ENCODE results near the gene AGPAT2. TPM values are rescaled to one million over a fixed set of nuclear protein-coding genes. Genes with fewer than 3 reads are reported as not detected.

The AGPAT2 gene
- total RNA-seq, 1 donor = 30.0 TPM

DNA sequence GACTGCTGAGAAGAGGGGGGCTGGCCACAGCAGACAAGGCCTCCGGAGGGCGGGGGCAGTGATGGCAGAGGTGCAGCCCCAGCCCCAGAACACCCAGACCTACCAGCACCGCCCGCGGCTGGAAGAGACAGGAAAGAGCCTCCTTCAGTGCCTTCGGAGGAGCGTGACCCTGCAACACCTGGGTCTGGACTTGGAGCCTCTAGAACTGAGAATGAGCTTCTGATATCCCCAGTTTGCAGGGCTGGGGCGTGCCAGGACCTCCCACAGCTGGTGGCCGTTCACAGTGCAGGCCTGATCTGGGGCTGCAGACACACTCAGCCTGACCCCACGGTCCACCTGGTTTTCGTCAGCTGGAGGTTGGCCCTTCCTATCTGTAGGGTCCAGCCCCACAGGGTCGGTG is 46.4 kb upstream of the AGPAT2 start:
- Histone ChIP-seq H4K20me1 (ENCODE audit: insufficient read depth, low read length) (peaks cover 11% of the 10 kb centered on the region), H3K9me3 (ENCODE audit: low read depth, low read length) (no peaks in the 10 kb centered on the region), H3K36me3 (ENCODE audit: insufficient read depth, low read length) (no peaks in the 10 kb centered on the region), H3K4me3 (ENCODE audit: insufficient read depth, low read length) (no peak overlapping the region), H3K79me2 (ENCODE audit: insufficient read depth, low read length) (peaks cover 25% of the 10 kb centered on the region), H3K4me1 (ENCODE audit: insufficient read depth, low read length) (peaks cover 6% of the 10 kb centered on the region), H3K27me3 (ENCODE audit: insufficient read depth, low read length) (peaks cover 1% of the 10 kb centered on the region), H2AFZ (ENCODE audit: low read length) (no peak overlapping the region), H3K4me2 (ENCODE audit: insufficient read depth, low read length) (no peak overlapping the region), H3K27ac (ENCODE audit: low read depth, low read length) (no peak overlapping the region)
- TF ChIP-seq CTCF (IDR thresholded peaks at IDR 0.05; ENCODE audit: extremely low read depth, low read depth, low read length) = no peak
- no peak for DNase-seq (ENCODE audit: insufficient read length, low spot score, missing footprints)

DNA sequence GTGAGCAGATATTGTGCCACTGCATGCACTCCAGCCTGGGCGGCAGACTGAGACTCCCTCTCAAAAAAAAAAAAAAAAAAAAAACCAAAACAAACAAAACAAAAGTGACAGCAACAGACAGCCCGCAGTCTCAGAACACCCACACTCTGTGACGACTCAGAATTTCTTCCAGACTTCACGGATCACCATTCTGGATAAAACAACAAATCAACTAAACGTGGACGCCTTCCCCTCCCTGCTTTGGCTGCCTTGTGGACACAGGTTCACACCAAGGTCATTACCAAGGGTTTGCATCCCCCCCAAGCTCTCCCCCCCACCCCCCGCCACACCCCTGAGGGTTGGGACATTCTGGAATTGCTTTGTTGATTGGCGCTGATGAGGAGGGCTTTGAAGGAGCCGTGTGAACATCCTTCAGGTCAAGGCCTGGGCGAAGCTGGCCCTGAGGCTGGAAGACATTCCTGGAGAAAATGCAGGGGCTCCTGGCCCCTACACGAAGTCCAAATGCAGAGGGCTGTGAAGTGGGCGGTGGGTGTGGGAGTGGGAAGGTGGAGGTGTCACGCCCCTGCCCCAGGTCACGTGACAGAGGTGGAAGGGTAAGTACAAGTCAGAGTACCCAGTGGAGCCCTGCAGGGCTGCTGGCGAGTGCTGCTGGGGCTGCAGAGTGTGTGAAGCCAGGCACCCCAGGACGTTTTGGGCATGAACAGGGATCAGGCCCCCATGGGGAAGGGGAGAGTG is 45.4 kb upstream of the AGPAT2 start:
- no peaks in the 10 kb centered on the region for H3K27me3 ChIP-seq (ENCODE audit: insufficient read depth, low read length)
- no peak overlapping the region for H3K27ac ChIP-seq (ENCODE audit: low read depth, low read length)
- no peak for TF ChIP-seq CTCF (IDR thresholded peaks at IDR 0.05; ENCODE audit: extremely low read depth, low read depth, low read length)
- no peak for DNase-seq (ENCODE audit: insufficient read length, low spot score, missing footprints)
- peaks cover 6% of the 10 kb centered on the region for H3K4me1 ChIP-seq (ENCODE audit: insufficient read depth, low read length)
- peaks cover 34% of the 10 kb centered on the region for H3K79me2 ChIP-seq (ENCODE audit: insufficient read depth, low read length)
- no peak overlapping the region for H2AFZ ChIP-seq (ENCODE audit: low read length)
- H3K9me3 ChIP-seq (ENCODE audit: low read depth, low read length) = no peaks in the 10 kb centered on the region
- H3K4me2 ChIP-seq (ENCODE audit: insufficient read depth, low read length) = no peak overlapping the region
- peaks cover 14% of the 10 kb centered on the region for H4K20me1 ChIP-seq (ENCODE audit: insufficient read depth, low read length)
- H3K4me3 ChIP-seq (ENCODE audit: insufficient read depth, low read length) = no peak overlapping the region
- no peaks in the 10 kb centered on the region for H3K36me3 ChIP-seq (ENCODE audit: insufficient read depth, low read length)

- TF ChIP-seq CTCF (IDR thresholded peaks at IDR 0.05; ENCODE audit: extremely low read depth, low read depth, low read length) = no peak
- H3K4me3 ChIP-seq (ENCODE audit: insufficient read depth, low read length) = no peak overlapping the region
- H3K27ac ChIP-seq (ENCODE audit: low read depth, low read length) = no peak overlapping the region
- H2AFZ ChIP-seq (ENCODE audit: low read length) = no peak overlapping the region
- H3K9me3 ChIP-seq (ENCODE audit: low read depth, low read length) = no peaks in the 10 kb centered on the region
- DNase-seq (ENCODE audit: insufficient read length, low spot score, missing footprints) = no peak
- H3K4me1 ChIP-seq (ENCODE audit: insufficient read depth, low read length) = peaks cover 24% of the 10 kb centered on the region
- peaks cover 19% of the 10 kb centered on the region for H3K36me3 ChIP-seq (ENCODE audit: insufficient read depth, low read length)
- H3K79me2 ChIP-seq (ENCODE audit: insufficient read depth, low read length) = peaks cover 58% of the 10 kb centered on the region
- H3K27me3 ChIP-seq (ENCODE audit: insufficient read depth, low read length) = no peaks in the 10 kb centered on the region
- H3K4me2 ChIP-seq (ENCODE audit: insufficient read depth, low read length) = no peak overlapping the region
- peaks cover 38% of the 10 kb centered on the region for H4K20me1 ChIP-seq (ENCODE audit: insufficient read depth, low read length)
Measured at GRCh38 chr9:136729926-136730325, 42.7 kb upstream of the AGPAT2 start.

DNA sequence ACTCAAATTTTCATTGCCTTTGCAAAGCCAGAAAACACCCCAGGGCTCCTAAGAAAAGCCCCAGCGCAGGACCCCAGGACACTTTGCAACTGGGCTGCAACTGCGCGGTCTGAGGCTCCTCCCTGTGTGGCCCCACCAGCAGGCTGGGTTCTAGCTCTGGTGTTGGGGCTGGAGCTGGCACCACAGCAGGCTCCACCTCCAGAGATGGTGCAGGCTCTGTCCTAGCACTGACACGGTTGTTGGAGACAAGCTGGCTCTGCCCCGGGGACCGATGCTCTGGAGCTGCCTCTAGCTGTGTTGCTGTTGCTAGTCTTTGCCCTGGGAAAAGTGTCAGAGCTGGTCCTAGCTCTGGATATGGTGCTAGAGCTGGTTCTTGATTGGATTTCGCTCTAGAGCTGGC is 41.9 kb upstream of the AGPAT2 start:
- Histone ChIP-seq H3K36me3 (ENCODE audit: insufficient read depth, low read length) (peaks cover 27% of the 10 kb centered on the region), H2AFZ (ENCODE audit: low read length) (peak overlapping the region; percentile 78), H3K4me1 (ENCODE audit: insufficient read depth, low read length) (peaks cover 24% of the 10 kb centered on the region), H3K4me3 (ENCODE audit: insufficient read depth, low read length) (peak overlapping the region; percentile 99), H4K20me1 (ENCODE audit: insufficient read depth, low read length) (peaks cover 44% of the 10 kb centered on the region), H3K4me2 (ENCODE audit: insufficient read depth, low read length) (peak overlapping the region; percentile 100), H3K27ac (ENCODE audit: low read depth, low read length) (no peak overlapping the region), H3K79me2 (ENCODE audit: insufficient read depth, low read length) (peaks cover 61% of the 10 kb centered on the region), H3K9me3 (ENCODE audit: low read depth, low read length) (no peaks in the 10 kb centered on the region), H3K27me3 (ENCODE audit: insufficient read depth, low read length) (no peaks in the 10 kb centered on the region)
- no peak for TF ChIP-seq CTCF (IDR thresholded peaks at IDR 0.05; ENCODE audit: extremely low read depth, low read depth, low read length)
- DNase-seq (ENCODE audit: insufficient read length, low spot score, missing footprints) = peak; percentile 94
